ENCODE data around the gene DYNLT5.

- TF ChIP-seq CTCF (conservative IDR thresholded peaks at IDR 0.05; ENCODE audit: low read depth, low read length) (no peak), EZH2 (IDR thresholded peaks at IDR 0.05; ENCODE audit: low read length, unreplicated experiment) (no peak)
These were observed 20.9 kb upstream of the DYNLT5 start for GRCh38 chr1:66731170-66731865.
